HL-60/S4 (cell line): Measurements from ENCODE around the gene PIM3.
"Not testable (repeated sequence)": the region's sequence is repeated elsewhere in the genome, so short reads cannot be mapped to it uniquely, and the experiment has no call there.

ENCODE experiments used
- in situ Hi-C: fragments of 300-500 bp; cut with MboI; formaldehyde crosslinking; loops from 2 replicates; pipeline ENCODE4 v1.14.3; 2022; ENCODE audit warnings: low sequenced_read_pairs

Gene PIM3

DNA sequence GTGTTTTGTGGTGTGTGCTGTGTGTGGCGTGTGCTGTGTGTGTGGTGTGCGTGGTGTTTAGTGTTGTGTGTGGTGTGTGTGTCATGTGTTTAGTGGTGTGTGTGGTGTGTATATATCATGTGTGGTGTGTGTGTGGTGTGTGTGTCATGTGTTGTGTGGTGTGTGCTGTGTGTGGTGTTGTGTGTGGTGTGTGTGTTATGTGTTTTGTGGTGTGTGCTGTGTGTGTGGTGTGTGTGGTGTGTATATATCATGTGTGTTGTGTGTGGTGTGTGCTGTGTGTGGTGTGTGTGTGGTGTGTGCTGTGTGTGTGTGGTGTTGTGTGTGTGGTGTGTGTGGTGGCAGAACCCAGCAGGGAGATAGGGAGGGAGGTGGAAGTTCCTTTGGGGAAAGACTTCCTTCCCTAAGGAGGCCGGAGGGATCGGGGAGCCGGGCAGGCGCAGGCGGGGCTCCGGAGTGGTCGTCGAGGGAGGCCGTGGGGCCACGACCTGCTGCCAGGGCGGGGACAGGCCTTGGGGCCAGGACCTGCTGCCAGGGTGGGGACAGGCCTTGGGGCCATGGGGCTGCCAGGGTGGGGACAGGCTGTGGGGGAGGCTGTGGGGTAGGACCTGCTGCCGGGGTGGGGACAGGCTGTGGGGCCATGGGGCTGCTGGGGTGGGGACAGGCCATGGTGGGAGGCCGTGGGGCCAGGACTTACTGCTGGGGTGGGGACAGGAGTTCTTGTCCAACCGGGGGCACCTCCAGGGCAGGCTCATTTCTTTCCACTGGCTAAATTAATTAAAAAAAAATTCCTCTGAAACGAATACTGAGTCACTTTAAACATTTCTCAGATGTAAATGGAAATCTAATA, 15.2 kb downstream of the PIM3 start:
- in situ Hi-C loops, result no loop called here

DNA sequence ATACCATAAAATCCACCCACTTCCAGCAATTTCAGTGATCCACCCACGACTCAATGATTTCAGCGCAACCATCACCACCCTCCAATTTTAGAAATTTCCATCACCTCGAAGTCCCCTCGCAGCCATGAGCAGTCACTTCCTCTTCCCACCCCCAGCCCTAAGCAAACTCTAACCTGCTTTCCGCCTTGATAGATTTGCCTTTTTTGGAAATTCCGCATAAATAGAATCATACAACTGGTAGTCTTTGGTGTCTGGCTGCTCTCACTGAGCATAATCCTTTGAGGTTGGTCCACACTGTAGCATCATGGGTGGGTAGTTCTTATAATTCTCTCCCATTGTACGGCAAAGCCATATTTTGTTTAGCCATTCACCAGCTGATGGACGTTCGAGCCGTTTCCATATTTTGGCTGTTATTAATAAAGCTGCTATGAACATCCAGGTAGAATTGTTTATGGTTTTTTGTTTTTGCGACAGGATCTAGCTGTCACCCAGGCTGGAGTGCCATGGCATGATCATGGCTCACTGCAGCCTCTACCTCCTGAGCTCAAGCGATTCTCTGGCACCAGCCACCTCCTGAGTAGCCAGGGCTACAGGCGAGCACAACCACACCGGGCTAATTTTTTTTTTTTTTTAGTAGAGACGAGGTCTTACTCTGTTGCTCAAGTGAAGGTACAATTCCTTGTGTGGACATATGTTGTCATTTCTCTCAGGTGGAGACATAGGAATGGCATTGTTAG, 16.0 kb downstream of the PIM3 start:
- in situ Hi-C loops, result no loop called here

DNA sequence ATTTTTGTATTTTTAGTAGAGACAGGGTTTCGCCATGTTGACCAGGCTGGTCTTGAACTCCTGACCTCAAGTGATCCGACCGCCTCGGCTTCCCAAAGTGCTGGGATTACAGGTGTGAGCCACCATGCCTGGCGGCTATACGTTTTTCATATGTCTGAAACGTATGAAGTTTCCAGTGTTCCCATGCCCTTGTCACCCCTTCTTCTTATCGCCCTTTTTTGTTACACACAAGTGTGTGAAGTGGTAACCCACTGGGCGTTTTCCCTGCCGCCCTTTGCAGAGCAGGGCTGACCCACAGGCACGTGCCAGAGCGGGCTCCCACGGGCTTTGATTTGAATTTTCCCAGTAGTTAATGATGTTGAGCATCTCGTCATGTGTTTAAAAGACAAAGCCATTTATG, 17.0 kb downstream of the PIM3 start:
- in situ Hi-C loops, result no loop called here

DNA sequence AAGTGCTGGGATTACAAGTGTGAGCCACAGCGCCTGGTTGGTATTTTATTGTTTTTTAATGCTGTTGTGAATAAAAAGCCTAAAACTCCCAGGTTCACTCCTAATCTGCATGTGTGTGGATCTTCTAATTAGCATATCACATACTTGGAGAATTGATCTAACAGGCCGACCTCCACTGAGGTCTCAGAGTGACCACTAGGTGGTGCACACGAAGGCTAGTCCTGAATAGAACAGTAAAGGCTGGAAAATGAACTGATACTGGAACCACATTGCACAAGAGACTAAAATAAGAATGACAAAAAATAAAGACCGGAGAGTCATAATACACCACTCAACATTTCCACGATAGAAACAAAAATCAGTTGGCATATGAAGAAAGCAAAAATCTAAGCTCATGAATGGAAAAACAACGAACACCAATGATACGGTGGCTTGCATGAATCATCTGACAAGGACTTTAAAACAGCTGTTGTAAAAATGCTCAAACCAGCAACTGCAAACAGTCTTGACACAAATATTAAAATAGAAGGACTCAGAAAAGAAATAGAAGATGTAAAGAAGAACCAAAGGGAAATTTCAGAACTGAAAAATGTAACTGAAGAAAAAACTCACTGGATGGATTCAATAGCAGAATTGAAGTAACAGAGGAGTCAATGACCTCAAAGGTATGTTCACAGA, 19.2 kb downstream of the PIM3 start:
- in situ Hi-C loops, result no loop called here

DNA sequence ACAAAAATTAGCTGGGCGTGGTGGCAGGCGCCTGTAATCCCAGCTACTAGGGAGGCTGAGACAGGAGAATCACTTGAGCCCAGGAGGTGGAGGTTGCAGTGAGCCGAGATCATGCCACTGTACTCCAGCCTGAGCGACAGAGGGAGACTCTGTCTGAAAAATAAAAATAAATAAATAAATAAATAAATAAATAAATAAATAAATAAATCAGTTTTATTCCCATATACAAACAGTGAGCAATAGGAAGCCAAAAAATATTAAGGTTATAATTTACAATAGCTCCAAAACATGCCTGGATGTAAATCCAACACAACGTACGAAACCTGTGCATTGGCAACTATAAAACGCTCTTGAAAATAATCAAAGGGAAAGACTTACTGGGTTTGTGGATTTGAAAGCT, 21.2 kb downstream of the PIM3 start:
- in situ Hi-C loops, result not testable (repeated sequence)

DNA sequence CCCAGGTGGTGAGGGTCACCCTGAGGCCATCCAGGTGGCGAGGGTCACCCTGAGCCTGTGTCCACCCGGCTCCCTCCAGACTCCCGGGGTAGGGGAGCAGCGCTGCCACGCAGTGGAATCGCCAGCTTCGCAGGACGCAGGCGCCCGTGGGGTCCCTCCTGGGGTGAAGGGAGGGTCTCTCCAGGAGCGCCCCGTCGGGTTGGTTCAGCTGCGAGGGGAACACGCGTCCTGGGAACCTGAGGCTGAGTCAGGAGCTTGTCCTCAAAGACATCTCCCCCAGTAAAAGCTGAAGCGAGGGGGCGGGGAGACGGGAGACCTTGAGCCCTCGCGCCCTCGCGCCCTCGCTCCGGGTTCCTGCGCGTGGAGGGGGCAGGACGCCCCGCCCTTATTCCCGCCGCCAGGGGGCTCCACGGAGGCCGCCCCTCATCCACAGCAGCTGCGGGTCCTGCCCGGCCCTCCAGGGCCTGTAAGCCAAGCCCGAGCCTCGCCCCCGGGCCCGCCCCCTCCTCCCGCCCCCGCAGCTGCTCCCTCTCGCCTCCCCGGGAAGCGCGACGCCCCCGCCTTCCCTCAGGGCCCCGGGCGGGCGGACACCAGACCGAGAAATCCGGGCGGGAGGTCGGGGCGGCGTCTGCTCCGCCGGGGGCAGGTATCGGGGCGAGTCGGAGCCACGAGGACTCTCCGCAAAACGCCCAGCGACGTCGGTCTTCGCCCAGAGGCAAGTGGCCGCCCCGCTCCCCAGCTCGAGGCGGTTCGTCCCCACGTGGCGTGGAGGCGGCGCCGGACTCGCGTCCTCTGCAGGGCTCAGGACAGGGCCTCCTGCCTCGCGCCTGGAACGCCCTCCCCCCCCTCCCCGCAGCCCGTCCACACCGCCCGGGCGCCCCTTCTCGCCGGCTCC, 22.8 kb downstream of the PIM3 start:
- in situ Hi-C loops, result no loop called here

DNA sequence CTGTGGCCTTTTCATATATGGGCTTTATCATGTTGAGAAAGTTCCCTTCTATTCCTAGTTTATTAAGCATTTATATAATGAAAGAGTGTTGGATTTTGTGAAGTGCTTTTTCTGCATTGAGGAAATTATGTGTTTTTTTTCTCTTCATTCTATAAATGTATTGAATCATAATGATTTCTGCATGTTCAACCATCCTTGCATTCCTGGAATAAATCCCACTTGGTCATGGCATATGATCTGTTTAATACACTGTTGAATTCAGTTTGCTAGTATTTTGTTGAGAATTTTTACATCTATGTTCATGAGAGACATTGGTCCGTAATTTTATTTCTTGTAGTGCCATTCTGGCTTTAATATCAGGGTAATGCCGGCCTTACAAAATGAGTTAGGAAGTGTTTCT, 25.8 kb downstream of the PIM3 start:
- in situ Hi-C loops, result no loop called here

DNA sequence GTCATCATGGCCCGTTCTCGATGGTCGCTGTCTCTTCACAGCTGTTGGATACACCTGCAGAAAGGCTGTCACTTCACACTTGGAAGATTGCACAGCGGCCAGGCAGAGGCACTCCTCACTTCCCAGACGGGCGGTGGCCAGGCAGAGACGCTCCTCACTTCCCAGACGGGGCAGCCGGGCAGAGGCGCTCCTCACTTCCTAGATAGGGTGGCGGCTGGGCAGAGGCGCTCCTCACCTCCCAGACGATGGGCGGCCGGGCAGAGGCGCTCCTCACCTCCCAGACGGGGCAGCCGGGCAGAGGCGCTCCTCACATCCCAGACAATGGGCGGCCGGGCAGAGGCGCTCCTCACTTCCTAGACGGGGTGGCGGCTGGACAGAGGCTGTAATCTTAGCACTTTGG, 29.3 kb downstream of the PIM3 start:
- in situ Hi-C loops, result not testable (repeated sequence)

DNA sequence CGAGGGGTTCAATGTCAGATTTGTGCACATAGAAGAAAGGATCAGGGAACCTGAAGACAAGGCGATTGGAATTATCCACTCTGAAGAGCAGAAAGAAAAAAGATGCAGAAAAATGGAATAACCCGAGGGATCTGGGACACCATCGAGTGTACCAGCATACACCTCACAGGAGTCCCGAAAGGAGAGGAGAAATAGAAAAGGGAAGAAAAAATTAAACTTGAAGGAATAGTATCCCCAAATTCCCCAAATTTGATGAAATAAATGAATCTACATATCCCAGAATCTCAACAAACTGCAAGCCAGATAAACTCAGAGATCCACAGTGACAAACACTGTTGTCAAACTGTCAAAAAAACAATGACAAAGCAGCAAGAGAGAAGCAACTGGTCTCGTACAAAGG, 30.6 kb downstream of the PIM3 start:
- in situ Hi-C loops, result no loop called here

DNA sequence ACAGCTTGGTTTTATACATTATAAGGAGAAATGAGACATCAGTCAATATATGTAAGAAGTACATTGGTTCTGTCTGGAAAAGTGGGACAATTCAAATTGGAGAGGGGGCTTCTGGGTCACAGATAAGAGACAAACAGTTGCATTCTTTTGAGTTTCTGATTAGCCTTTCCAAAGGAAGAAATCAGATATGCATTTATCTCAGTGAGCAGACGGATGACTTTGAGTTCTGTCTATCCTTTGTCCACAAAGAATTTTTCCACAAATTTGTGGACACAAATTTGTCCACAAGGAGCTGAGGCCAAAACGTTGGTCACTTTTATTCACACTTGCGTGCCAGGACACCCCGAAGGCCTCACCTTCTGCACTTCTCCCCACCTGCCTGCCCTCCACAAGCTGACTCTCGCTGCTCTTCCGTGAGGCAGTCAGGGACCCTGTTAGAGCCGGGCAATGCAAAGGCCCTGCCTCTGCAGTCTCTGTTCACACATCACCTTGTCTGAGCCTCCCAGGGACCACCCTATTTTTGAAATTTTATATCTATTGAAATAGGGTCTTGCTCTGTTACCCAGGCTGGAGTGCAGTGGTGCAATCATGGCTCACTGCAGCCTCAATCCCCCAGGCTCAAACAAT, 31.4 kb downstream of the PIM3 start:
- in situ Hi-C loops, result no loop called here

DNA sequence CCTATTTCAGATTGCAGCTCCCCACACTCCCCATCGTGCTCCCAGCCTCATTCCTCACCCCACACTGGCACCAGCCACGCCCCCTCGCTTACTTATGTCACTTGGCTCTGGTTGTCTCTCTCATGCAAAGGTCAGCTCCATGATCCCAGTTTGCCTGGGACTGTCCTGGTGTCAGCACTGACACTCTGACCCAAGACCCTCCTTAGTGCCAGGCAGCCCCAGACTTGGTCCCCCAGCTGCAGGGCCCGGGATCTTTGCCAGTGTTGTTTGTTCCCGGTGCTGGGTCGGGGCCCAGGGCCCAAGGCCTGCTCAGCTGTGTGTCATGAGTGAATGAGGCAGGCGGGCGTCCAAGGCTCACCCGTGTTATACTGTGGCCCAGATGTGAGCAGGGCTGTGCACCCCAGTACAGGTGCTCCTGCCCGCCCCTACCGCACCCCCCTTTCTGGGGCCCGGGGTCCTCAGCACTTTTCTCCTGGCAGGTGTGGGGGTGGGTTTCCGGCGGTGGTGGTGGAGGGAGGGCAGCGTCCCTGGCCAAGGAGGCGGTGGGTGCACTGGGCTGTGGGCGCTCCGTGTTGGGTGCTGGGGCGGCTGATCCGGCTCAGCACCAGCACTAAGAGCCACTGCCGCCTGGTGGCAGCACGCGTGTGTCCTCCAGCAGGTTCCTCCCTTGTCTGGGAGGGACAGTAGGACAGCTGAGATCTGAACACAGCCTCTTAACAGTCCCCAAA, 32.5 kb downstream of the PIM3 start:
- in situ Hi-C loops, result no loop called here

DNA sequence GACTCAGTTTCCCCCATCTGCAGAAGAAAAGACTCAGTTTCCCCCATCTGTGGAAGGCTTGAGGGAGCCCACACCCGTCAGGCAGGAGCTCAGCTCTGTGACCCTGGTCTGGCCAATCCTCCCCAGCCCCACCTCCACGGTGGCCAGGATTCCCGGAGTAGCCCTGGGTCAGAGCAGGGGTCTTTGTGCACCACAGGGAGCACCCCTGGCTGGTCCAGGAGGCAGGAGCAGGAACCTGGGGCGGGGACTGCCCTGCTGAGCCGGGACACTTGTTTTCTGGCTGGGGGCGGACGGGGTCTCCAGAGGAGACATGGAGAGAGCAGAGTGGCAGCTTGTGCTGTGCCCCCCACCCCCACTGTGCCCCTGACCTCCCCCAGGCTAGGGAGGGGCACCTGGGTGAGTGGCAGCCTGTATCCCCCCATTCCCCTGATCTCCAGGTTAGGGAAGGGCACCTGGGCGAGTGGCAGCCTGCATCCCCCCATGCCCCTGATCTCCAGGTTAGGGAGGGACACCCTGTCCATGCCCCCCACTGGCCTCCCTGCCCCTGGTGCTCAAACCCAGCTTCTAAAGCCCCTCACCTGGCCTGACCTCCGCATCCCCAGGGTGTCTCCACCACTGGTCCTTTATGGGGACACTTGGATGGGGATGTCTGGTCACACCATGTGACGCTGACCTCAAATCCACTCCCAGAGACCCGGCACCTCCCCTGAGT, 33.2 kb downstream of the PIM3 start:
- in situ Hi-C loops, result no loop called here

DNA sequence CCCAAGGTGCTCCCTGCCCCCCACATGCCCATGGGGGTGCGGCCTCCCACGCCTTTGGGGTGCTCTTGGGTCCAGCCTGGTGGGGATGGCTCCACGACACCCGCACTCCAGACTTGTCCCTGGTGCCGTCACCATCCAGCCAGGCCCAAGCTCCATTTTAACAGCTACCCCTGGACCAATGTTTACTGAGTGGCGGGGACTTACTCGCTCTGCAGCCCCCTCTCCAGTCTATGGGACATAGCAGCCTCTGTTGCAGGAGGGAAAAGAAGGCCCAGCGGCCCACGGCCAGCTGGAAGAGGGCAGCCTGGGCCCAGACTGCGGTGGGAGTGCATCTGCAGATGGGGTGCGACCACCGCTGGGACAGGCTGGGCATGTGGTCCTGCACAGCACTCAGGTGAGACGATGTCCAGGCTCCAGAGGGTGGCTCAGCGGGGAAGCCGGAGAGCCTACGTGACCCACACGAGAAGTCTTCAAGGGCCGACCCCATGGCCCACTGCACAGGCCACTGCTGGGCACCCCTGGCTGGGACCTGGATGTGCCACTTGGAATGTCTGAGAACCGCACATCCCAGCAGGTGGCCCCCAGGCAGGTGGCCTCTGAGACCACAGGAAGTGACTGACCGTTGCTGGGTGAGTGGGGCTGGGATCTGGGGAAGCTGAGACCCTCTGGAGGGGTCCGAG, 33.9 kb downstream of the PIM3 start:
- in situ Hi-C loops, result no loop called here

DNA sequence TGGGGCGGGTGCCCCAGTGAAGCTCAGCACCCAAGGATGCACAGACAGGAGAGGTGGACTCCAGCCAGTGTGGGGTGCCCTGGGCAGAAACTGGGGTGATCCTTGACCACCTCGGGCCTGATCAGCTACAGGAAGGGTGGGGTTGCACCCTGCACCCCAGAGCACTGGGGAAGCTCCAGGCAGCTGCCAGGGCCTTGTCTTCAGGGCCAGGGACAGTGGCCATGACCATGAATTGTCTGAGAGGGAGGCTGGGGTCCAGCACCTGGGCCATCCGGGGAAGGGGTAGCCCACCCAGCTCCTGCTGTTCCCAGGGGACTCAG, 34.4 kb downstream of the PIM3 start:
- in situ Hi-C loops, result no loop called here

DNA sequence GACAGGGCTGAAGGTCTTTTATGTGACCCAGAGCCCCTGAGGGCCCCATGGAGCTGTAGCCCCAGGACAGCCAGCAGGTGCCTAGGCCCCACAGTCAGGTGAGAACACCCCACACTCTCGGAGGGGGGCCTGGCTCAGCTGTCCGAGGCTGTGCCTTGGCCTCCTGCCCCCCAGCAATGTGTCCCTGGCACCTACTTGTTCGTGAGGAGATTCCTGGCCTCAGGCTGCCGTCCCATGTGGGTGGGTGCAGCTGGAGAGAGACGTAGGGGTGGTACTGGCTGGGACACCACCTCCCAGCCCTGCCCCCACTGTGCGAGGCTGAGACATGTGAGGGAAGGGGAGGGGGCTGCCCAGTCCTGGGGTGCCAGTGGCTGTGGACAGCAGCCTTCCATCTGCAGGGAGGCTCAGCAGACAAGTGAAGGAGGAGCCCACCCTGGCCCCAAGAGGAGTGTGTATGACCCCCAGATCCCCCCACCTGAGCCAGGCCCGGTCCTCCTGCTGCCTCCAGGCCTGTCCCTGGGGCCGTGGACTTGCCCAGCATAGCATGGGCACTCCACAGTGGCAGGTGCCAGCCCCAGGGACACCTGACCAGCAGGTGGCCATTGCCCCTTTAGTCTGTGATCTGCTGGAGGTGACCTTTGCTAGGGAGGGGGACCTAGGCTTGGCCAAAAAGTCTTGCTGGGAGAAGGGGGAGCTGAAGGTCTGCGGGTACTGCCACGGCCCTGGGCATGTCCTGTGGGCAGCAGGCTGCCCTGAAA, 35.0 kb downstream of the PIM3 start:
- in situ Hi-C loops, result no loop called here

DNA sequence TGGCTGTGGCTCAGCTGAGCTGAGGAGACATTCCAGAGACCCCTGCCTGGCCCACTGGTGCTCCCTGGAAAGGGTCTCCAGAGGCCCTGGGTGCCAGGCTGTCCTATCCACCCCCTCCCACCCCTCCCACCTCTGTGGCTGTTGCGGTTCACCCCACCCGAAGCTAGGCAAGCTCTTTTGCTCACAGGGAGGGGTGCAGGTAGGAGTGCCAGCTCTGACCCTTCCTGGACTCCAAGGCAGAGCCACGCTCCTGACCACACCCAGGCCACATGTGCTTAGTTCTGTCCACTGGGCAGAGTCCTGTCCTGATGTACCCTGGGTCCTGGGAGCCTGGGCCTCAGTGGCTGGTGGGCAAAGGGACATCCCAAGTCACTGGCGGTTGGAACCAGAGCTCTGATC, 35.5 kb downstream of the PIM3 start:
- in situ Hi-C loops, result no loop called here

DNA sequence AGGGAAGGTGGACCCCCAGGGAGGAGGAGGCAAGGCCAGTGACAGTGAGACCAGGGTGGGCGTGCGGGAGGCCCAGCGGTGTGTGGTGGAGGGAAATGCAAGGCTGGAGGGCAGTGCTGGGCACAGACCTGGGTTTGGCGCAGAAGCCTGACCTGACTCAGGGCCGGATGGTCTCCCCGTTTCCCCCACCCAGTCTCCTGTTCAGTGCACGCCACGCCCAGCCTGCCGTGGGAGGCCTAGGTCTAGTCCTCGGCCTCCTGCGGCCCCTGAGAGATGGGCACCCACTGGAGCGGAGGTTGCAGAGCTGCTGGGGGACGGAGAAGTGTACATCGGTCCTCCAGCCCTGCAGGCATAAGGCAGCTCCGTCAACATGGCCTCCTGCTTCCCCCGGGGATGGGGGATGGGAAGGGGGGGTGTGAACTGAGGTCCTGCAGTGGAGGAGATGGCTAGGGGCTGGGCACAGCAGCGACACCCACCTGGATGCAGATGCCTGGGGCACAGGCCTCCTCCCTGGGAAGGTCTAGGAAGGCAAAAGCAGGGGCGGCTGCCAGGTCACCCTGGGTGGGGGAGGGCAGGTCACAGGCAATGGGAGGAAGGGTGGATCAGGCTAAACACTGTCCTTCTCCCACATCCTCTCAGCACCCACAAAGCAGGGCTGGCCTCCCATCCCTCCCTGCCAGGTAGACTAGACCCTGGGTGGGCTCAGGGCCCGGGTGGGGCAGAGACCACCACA, 36.1 kb downstream of the PIM3 start:
- in situ Hi-C loops, result no loop called here
